ENCODE measurements around the gene NEAT1. TPM values are rescaled to one million over a fixed set of nuclear protein-coding genes. Genes with fewer than 3 reads are reported as not detected.

Gene NEAT1
- total RNA-seq, 3 donors from 2014 or later: 323 to 391 (median 351) TPM

DNA sequence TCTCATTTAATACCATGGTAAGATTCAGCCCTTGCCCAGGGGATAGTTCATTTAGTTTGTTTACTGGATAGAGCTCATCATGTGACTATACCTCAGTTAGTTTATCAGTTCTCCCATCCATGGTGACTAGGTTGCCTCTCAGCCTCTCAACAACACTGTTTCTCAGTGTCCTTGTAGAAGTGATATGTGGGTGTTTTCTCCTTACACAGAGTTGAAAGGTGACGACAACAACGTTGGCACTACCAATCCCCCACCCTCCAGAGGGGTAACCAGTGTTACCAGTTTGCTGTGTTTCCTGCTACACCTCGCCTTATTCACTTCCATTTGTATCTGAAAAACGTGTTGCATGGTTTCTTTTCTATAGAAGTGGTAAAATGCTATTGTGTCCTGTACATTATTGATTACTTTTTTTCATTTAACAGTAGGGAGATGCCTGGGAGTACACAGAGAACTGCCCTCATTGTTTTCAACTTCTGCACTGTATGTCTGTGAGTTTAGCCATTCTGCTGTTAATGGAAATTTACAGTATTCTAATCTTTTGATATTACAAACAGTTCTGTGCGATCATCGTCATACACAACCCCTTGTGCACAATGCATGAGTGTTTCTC, 11.6 kb downstream of the NEAT1 start:
- H3K27me3 ChIP-seq: no peaks in the 10 kb centered on the region
- no peaks in the 10 kb centered on the region for H3K9me3 ChIP-seq
- intact Hi-C loops (cut with DNase I; ENCODE audit: low total_unique reads): no loop called here
- H3K4me1 ChIP-seq: peaks cover 0 to under 1% of the 10 kb centered on the region in 2 donors
- DNase-seq (ENCODE audit: low spot score in 2 of 2): peak in 1 of 2 donors; percentile 15
- no peak overlapping the region for H3K4me3 ChIP-seq
- TF ChIP-seq POLR2A (IDR thresholded peaks at IDR 0.05) (no peak), POLR2AphosphoS5 (IDR thresholded peaks at IDR 0.05) (peak in 1 of 3 donors; percentile 30)
- no peaks in the 10 kb centered on the region for H3K36me3 ChIP-seq
- H3K27ac ChIP-seq: peak overlapping the region; percentile 23 to 59

DNA sequence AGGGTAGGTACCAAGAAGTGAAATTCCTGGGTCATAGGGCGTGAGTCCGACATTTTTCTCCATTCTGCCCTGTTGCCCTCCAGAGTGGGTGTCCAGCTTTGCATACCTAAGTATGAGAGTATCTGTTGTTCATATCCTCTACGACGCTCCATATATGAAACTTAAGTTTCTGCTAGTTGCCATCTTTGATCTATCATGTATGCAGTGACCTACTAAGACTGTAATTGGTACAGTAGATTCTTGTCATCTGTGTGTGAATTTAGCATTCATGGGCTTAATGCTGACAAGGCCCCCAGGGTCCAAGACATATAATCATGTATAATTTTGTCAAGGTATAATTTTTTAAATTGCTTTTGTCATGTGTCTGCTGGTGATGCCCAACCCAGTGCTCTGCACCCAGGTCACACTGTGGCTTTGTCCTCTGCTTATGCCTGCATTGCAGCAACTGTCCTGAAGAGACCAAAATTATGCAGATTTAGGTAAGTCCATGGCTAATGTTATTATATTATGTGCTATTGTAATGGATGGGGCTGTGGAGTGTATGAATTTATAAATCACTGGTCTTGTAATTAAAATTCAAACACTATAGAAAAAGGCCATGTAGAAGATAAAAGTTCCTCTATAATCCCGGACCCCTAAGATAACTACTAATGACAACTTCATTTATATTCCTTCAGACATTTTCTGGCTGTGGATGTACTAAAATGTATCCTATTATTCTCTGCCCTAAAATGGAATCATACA, 12.2 kb downstream of the NEAT1 start:
- TF ChIP-seq, protein P1, sequence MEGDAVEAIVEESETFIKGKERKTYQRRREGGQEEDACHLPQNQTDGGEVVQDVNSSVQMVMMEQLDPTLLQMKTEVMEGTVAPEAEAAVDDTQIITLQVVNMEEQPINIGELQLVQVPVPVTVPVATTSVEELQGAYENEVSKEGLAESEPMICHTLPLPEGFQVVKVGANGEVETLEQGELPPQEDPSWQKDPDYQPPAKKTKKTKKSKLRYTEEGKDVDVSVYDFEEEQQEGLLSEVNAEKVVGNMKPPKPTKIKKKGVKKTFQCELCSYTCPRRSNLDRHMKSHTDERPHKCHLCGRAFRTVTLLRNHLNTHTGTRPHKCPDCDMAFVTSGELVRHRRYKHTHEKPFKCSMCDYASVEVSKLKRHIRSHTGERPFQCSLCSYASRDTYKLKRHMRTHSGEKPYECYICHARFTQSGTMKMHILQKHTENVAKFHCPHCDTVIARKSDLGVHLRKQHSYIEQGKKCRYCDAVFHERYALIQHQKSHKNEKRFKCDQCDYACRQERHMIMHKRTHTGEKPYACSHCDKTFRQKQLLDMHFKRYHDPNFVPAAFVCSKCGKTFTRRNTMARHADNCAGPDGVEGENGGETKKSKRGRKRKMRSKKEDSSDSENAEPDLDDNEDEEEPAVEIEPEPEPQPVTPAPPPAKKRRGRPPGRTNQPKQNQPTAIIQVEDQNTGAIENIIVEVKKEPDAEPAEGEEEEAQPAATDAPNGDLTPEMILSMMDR (IDR thresholded peaks at IDR 0.05): peak in 2 of 3 donors; percentile 13 to 18
- TF ChIP-seq POLR2AphosphoS5 (IDR thresholded peaks at IDR 0.05): peak in 1 of 3 donors; percentile 1
- no peak for TF ChIP-seq POLR2A (IDR thresholded peaks at IDR 0.05)
- DNase-seq (ENCODE audit: low spot score in 2 of 2): peak in 1 of 2 donors; percentile 19
- H3K9me3 ChIP-seq: no peaks in the 10 kb centered on the region
- no peaks in the 10 kb centered on the region for H3K4me1 ChIP-seq
- H3K27me3 ChIP-seq: no peaks in the 10 kb centered on the region
- H3K4me3 ChIP-seq: no peak overlapping the region
- peak overlapping the region; percentile 59 to 66 for H3K27ac ChIP-seq
- H3K36me3 ChIP-seq: no peaks in the 10 kb centered on the region
- intact Hi-C loops (cut with DNase I; ENCODE audit: low total_unique reads): loop anchor here (5.0 kb wide), 1 partner anchor 1632 kb away; no protein-coding TSS in a partner anchor

DNA sequence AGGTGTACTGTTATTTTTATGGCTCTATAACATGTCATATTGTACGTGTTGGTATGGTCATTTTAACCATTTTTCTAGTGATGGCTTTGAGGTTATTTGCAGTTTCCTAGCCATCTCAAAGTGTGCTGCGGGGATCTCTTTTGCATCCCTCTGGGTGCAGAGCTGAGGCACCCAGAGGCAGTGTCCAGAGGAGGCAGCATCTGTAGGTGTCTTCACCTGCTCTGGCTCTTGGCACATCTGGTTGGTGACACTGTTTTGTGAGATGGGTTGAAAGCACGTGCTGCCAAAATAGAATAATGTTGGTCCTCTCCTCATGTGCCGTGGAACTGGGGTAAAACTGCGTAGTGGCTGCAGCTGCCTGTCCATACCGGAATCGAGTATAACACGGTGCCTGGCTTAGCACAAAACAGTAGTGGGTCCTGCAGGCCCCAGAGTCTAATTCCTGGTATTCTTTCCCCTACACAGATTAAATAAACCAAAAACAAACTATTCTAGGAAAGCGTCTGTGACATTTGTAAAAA, 12.9 kb downstream of the NEAT1 start:
- H3K36me3 ChIP-seq: no peaks in the 10 kb centered on the region
- peak in 1 of 2 donors; percentile 20 for DNase-seq (ENCODE audit: low spot score in 2 of 2)

DNA sequence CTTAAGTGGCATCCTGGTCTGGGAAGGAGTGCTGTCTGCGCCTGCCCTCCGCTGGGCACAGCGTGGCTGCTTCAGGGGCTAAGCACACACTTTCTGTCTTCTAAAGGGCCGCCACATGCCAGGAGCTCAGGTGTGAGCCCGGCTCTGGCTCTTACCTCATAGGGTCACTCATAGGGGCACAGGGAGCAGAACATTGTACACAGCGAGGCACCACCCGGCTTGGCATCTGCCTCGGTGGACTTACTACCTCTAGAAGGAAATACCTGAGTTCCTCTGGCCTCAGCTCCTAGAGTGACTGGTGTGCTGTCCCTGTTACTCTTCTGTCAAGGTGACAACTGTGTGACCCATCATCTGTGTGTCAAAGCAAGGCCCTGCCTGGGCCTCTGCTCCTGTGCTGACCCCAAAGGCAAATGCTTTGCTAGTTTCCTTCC, 13.4 kb downstream of the NEAT1 start:
- H3K27ac ChIP-seq: peak overlapping the region; percentile 43 to 66
- DNase-seq (ENCODE audit: low spot score in 2 of 2): peak in 1 of 2 donors; percentile 45
- no peaks in the 10 kb centered on the region for H3K4me1 ChIP-seq
- H3K36me3 ChIP-seq: no peaks in the 10 kb centered on the region
- H3K9me3 ChIP-seq: no peaks in the 10 kb centered on the region
- intact Hi-C loops (cut with DNase I; ENCODE audit: low total_unique reads): loop anchor here (5.0 kb wide), 1 partner anchor 1631 kb away; no protein-coding TSS in a partner anchor
- no peaks in the 10 kb centered on the region for H3K27me3 ChIP-seq
- peak overlapping the region in 1 of 3 donors; percentile 3 for H3K4me3 ChIP-seq
- TF ChIP-seq POLR2AphosphoS5 (IDR thresholded peaks at IDR 0.05): peak in 2 of 3 donors; percentile 5 to 57
- no peak for TF ChIP-seq POLR2A (IDR thresholded peaks at IDR 0.05)
- TF ChIP-seq, protein P1 (IDR thresholded peaks at IDR 0.05): no peak

More for the DNA sequence above, 12.9 kb downstream of the NEAT1 start:
- peak overlapping the region in 1 of 3 donors; percentile 3 for H3K4me3 ChIP-seq
- peak overlapping the region; percentile 43 to 66 for H3K27ac ChIP-seq
- H3K4me1 ChIP-seq: no peaks in the 10 kb centered on the region
- intact Hi-C loops (cut with DNase I; ENCODE audit: low total_unique reads): loop anchor here (5.0 kb wide), 1 partner anchor 1632 kb away; no protein-coding TSS in a partner anchor
- no peaks in the 10 kb centered on the region for H3K27me3 ChIP-seq
- no peak for TF ChIP-seq POLR2AphosphoS5 (IDR thresholded peaks at IDR 0.05)
- TF ChIP-seq POLR2A (IDR thresholded peaks at IDR 0.05): peak; percentile 4
- H3K9me3 ChIP-seq: no peaks in the 10 kb centered on the region

DNA sequence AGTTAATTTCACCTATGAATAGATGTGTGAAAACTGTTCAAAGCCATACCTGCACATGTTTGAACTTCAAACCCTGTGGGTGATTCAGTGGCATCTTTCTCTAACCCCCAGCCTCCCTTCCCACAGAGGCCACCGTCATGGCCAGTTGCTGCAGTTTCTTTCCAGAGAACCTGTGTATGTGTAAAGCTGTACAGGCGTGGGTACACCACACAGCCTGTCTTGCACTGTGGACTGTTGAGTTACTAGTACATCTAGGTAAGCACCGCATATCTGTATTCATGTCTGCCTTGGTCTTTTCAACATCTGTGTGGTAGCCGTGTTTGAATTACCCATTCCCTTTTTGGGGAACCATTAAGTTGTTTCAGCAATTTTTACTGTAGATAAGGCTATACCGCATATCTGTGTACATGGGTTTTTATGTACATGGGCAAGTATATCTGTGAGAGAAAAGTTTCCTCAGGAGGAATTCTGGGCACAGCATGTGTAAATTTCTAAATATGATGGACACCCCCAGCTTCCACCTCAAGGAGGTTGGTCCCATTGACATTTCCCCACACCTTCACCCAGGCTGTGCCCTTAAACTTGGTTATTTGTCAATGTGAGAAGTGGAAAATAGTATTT, 13.9 kb downstream of the NEAT1 start:
- no peaks in the 10 kb centered on the region for H3K36me3 ChIP-seq
- H3K27ac ChIP-seq: peak overlapping the region; percentile 43 to 66
- H3K4me3 ChIP-seq: no peak overlapping the region
- peak in 2 of 3 donors; percentile 33 to 42 for TF ChIP-seq POLR2AphosphoS5 (IDR thresholded peaks at IDR 0.05)
- TF ChIP-seq, protein P1 (IDR thresholded peaks at IDR 0.05): no peak
- TF ChIP-seq POLR2A (IDR thresholded peaks at IDR 0.05): no peak
- peak in 1 of 2 donors; percentile 17 for DNase-seq (ENCODE audit: low spot score in 2 of 2)
- H3K9me3 ChIP-seq: no peaks in the 10 kb centered on the region
- no peaks in the 10 kb centered on the region for H3K27me3 ChIP-seq
- peaks cover 0 to under 1% of the 10 kb centered on the region in 2 donors for H3K4me1 ChIP-seq
- intact Hi-C loops (cut with DNase I; ENCODE audit: low total_unique reads): loop anchor here (5.0 kb wide), 1 partner anchor 1631 kb away; no protein-coding TSS in a partner anchor
